Omental fat pad (tissue), 4 donors: ENCODE results near the gene ST8SIA5. TPM values are rescaled to one million over a fixed set of nuclear protein-coding genes. Genes with fewer than 3 reads are reported as not detected.
A peak's percentile ranks its signal among the peaks of the same experiment; 100 is the strongest.

ENCODE experiments used
- ATAC-seq: fragments of 150-250 bp; one replicate; pipeline ENCODE4 v1.9.1; 2016; ENCODE audit warnings: mild to moderate bottlenecking, moderate library complexity; ENCODE audit not compliant: low FRiP score
- DNase-seq: peaks from one replicate; pipeline ENCODE4 v3.0.0-alpha.2; 2019; ENCODE audit warnings: low spot score
- total RNA-seq, 4 donors: library from RNA; depleted of rRNA; stranded (reverse); fragments of >200 nt; gene quantifications; one replicate each; pipeline ENCODE4 v1.1.0, GENCODE V29; 2016
- TF ChIP-seq, protein P1 (sequence below), 3 donors: fragments of 450-650 bp; IDR thresholded peaks; one replicate each; pipeline ENCODE4 v1.5.1; 2016 to 2017; ENCODE audit warnings: antibody characterized with exemption in 3 of 3, mild to moderate bottlenecking in 3 of 3, moderate library complexity in 2 of 3

Gene ST8SIA5
- total RNA-seq, 4 donors from 2014 or later, result 0.50 TPM; not detected in 3

DNA sequence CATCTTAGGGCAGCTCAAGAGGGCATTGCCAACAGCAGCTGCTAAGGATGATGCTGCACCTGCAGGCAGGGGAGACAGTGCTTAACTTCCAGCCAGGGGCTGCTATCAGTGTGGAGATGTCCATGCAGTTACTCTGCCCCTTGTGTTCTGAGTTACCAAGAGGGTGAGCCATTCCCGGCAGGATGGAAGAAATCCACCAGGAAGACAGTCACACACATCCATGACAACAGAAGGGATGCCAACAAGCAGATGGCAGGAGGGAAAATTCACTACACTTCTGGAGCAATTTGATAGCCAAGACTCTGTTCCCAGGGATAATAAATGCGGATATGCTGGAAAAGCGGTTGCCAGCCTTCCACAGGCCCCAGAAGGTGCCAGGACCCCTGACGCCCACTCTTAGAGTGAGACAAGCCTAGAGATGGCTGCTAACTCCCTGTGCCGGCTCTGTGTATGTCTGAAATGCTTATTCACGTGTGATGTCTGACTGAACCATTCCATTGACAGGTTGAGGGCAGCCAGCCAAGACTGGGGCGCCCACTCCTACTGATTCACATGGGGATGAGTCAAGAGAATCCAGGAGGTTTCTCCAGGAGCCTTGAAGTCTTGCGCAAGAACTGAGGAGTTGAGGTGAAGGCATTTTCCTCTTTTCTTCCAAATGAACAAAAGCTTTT lies 124.3 kb downstream of the ST8SIA5 start:
- no peak for DNase-seq
- TF ChIP-seq, protein P1, sequence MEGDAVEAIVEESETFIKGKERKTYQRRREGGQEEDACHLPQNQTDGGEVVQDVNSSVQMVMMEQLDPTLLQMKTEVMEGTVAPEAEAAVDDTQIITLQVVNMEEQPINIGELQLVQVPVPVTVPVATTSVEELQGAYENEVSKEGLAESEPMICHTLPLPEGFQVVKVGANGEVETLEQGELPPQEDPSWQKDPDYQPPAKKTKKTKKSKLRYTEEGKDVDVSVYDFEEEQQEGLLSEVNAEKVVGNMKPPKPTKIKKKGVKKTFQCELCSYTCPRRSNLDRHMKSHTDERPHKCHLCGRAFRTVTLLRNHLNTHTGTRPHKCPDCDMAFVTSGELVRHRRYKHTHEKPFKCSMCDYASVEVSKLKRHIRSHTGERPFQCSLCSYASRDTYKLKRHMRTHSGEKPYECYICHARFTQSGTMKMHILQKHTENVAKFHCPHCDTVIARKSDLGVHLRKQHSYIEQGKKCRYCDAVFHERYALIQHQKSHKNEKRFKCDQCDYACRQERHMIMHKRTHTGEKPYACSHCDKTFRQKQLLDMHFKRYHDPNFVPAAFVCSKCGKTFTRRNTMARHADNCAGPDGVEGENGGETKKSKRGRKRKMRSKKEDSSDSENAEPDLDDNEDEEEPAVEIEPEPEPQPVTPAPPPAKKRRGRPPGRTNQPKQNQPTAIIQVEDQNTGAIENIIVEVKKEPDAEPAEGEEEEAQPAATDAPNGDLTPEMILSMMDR (IDR thresholded peaks at IDR 0.05), result no peak
- ATAC-seq, result peak; percentile 78

DNA sequence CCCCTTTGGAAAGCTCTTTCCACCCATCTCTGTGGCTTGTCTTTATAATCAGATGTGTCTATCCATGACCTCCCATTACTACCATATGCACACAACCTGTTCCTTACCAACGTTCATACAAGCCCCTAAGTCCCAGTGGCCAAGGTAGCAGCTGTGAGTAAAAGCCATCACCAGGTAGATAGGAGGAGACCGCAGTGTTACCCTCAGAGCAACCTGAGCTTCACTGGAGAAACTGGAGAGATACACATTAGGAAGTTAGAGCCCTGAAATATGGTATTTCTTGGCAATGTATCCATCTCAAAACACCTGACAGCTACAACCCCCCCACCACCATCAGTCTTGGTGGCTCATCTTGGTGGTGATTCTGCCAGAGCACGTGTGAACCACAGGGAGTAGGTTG lies 125.9 kb downstream of the ST8SIA5 start:
- DNase-seq (no peak), ATAC-seq (no peak)
- TF ChIP-seq, protein P1 (IDR thresholded peaks at IDR 0.05), result no peak

DNA sequence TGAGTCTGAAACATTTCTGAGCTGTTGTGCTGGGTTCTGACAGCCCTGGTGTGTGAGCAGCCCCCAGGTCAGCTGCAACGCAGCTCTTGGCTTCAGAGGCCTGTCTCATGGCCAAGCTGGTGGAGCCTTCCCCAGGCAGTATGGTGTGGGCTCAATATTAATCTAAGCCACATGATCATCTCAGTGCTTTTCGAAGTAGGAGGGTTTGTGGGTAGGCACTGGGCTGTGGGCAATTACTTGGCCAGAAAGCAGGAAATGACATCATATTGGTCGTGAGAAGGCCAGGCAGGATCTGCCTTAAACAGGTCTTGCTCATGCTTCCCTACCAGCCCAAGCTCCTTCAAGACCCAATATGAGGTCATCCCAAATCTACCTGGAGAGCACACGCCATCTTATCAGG lies 126.7 kb downstream of the ST8SIA5 start:
- TF ChIP-seq, protein P1 (IDR thresholded peaks at IDR 0.05), result no peak
- DNase-seq (no peak), ATAC-seq (no peak)

DNA sequence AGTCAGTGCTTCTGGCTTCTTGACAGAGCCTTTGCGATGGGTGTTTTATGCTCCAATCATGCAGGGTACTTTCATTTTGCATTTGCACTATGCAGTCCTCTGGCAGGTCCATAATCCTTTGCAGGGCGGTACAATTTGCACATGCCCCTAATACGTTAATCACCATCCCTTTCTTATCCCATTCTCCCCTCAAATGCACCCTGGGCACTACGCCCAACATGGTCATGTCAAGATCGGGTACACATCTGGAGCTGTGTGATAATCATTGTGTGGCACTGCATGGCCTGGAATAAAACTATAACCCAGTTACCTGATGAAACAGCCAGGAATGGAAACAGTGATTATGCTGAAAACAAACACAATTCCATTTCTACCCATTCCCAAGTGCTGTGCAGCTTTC lies 127.5 kb downstream of the ST8SIA5 start:
- DNase-seq, result no peak
- TF ChIP-seq, protein P1 (IDR thresholded peaks at IDR 0.05), result no peak

DNA sequence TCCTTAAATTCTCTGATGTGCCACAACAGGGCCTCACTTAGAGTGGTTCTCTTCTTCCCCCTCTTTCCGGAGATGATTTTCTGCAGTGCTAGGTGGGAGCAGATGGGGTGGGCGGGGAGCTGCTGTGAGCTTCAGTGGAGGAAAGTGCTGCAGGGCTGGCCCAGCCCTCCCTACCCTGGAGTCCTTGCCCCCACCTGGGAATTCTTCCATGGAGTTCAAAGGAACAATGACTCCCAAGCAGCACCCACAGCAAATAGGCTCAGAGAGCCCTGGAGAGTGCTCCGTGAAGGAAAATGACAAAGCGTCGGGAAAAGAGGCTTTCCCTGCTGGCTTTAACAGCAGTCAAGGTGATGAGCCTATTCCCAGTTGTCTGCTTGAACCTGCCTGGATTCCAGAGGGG lies 128.6 kb downstream of the ST8SIA5 start:
- TF ChIP-seq, protein P1 (IDR thresholded peaks at IDR 0.05), result no peak
- ATAC-seq (no peak), DNase-seq (no peak)

More for the DNA sequence above, 127.5 kb downstream of the ST8SIA5 start:
- no peak for ATAC-seq

DNA sequence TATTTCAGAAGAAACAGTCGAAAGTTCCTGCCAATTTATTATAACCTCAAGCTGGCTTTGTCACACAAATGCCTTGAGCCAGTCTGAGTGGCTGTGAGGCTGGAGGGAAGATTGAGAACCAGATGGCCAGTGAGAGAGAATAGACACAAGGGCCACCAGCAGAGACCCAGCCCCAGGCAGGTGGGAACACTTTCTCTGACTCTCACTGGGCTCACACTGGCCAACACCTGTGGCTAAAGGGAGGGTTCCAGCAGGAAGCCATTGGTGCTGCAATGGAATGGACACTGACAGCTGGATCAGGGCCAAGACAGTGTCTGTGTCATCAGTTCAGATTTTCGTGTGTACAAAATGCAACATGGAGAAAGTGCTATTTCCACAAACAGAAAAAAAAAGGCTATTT lies 129.7 kb downstream of the ST8SIA5 start:
- ATAC-seq, result no peak
- DNase-seq, result no peak
- TF ChIP-seq, protein P1 (IDR thresholded peaks at IDR 0.05), result no peak

DNA sequence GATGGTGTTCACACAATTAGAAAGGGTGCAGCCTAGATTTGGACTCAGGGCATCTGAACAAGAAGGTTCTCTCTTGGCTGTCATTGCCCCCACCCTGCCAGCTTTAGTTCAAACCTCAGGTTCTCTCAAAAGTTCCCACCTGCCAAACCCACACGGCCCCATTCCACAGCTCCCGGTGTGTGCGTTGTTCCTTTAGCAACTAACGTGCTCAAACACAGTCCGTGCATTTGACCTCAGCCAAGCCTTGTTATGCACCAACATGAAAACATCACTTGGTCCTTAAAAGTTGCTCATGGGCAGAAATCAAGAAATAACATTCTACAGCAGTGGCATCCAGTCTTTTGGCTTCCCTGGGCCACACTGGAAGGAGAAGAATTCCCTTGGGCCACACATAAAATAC lies 131.8 kb downstream of the ST8SIA5 start:
- DNase-seq, result no peak
- TF ChIP-seq, protein P1 (IDR thresholded peaks at IDR 0.05), result no peak
- no peak for ATAC-seq
